Left lung (tissue), 10 donors: ENCODE results near the gene ATP1A3. TPM values are rescaled to one million over a fixed set of nuclear protein-coding genes. Genes with fewer than 3 reads are reported as not detected.

Source experiments
- ATAC-seq: fragments of 200-7000 bp; cut with Tn5 transposase; one replicate; pipeline ENCODE4 v1.9.1; 2020; ENCODE audit warnings: moderate library complexity
- DNase-seq, 4 donors: peaks; one replicate each; pipeline ENCODE4 v3.0.0-alpha.2; 2013 to 2020
- H3K27ac ChIP-seq, 2 donors: fragments of 200-600 bp; sonication (generic) in 1 of 2; one replicate each; pipeline versions ENCODE4 v1.5.0 to v1.8.0; 2020 to 2021
- H3K27me3 ChIP-seq, 2 donors: fragments of 200-600 bp; sonication (generic) in 1 of 2; one replicate each; pipeline versions ENCODE4 v1.5.0 to v1.8.0; 2020 to 2021
- H3K36me3 ChIP-seq, 2 donors: fragments of 200-600 bp; sonication (generic) in 1 of 2; one replicate each; pipeline versions ENCODE4 v1.5.0 to v1.8.0; 2020 to 2021
- H3K4me1 ChIP-seq, 2 donors: fragments of 200-600 bp; one replicate each; pipeline ENCODE4 v1.8.0; 2021
- H3K4me3 ChIP-seq, 2 donors: fragments of 200-600 bp; sonication (generic) in 1 of 2; one replicate each; pipeline versions ENCODE4 v1.5.0 to v1.8.0; 2020 to 2021; ENCODE audit warnings: mild to moderate bottlenecking in 1 of 2
- H3K9me3 ChIP-seq, 2 donors: fragments of 200-600 bp; sonication (generic) in 1 of 2; one replicate each; pipeline versions ENCODE4 v1.5.0 to v1.8.0; 2020 to 2021
- intact Hi-C, 2 donors: fragments of 100-400 bp; cut with DNase I; formaldehyde crosslinking; loops; one replicate each; pipeline versions ENCODE4 v1.11.2 to v1.14.2; 2022
- polyA plus RNA-seq, 6 donors: library from polyadenylated mRNA; unstranded; fragments of 120-200 nt; gene quantifications; one replicate each; pipeline ENCODE4 v1.2.1, GENCODE V29; 2013; ENCODE audit not compliant: insufficient read length in 6 of 6
- total RNA-seq, 2 donors: library from RNA; stranded (reverse); fragmentation: NEBNext Ultra II Directional; extraction: Animal tissue kit (Norgen Biotek cat#: 25700); gene quantifications; one replicate each; pipeline ENCODE4 v1.2.1, GENCODE V29; 2021
- TF ChIP-seq, protein P1 (sequence below), 2 donors: fragments of 200-600 bp; sonication (generic) in 1 of 2; IDR thresholded peaks; one replicate each; pipeline versions ENCODE4 v1.5.0 to v1.8.0; 2021; ENCODE audit warnings: antibody characterized with exemption in 2 of 2
- donor health status: DM: no; HTN: yes; CAD: no.
- donor health status: DM: no; HTN: no; CAD: no.

The ATP1A3 gene
- total and polyA plus RNA-seq, 8 donors, result 0.20 to 0.86 (median 0.40) TPM; not detected in 3

DNA sequence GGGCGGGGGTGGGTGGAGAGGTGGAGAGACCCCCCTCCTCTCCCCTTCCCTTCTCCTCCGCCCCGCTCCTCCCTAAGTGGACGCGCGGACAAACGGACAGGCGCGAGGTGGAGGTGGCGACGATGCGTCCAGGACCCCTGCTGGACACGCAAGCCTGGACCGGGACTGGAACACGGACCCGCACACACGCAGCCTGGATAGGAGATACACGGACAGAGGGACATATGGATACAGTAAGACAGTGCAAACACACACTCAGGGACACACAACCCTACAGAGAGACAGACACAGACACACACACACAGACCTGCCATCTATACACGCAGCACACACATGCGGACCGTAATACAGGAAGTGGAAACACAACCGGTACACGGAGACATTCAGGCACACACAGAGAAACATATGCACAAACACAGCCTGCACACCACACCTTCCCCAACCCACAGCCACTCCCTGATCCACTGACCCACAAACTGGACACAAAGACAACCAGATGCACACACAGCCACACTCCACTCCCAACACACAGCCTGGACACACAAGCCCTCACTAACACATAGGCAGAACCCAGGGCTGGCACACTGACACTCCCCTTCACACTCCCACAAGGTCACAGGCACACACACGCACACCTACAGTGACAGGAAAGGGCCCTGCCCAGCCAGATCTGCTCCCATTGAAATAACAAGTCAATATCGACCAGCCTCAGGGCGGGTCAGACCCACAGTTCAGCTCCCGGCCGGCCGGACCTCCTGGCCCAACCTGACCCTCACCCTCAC, 65.1 kb downstream of the ATP1A3 start:
- H3K4me3 ChIP-seq, result peak overlapping the region; percentile 35 to 37
- ATAC-seq (peak; percentile 35), DNase-seq (no peak)
- peaks cover 10 to 20% of the 10 kb centered on the region in 2 donors for H3K4me1 ChIP-seq
- H3K27me3 ChIP-seq, result peaks cover 37 to 100% of the 10 kb centered on the region in 2 donors
- intact Hi-C loops, result no loop called here
- H3K27ac ChIP-seq, result no peak overlapping the region
- no peaks in the 10 kb centered on the region for H3K36me3 ChIP-seq
- H3K9me3 ChIP-seq, result no peaks in the 10 kb centered on the region
- TF ChIP-seq, protein P1, sequence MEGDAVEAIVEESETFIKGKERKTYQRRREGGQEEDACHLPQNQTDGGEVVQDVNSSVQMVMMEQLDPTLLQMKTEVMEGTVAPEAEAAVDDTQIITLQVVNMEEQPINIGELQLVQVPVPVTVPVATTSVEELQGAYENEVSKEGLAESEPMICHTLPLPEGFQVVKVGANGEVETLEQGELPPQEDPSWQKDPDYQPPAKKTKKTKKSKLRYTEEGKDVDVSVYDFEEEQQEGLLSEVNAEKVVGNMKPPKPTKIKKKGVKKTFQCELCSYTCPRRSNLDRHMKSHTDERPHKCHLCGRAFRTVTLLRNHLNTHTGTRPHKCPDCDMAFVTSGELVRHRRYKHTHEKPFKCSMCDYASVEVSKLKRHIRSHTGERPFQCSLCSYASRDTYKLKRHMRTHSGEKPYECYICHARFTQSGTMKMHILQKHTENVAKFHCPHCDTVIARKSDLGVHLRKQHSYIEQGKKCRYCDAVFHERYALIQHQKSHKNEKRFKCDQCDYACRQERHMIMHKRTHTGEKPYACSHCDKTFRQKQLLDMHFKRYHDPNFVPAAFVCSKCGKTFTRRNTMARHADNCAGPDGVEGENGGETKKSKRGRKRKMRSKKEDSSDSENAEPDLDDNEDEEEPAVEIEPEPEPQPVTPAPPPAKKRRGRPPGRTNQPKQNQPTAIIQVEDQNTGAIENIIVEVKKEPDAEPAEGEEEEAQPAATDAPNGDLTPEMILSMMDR (IDR thresholded peaks at IDR 0.05), result no peak

DNA sequence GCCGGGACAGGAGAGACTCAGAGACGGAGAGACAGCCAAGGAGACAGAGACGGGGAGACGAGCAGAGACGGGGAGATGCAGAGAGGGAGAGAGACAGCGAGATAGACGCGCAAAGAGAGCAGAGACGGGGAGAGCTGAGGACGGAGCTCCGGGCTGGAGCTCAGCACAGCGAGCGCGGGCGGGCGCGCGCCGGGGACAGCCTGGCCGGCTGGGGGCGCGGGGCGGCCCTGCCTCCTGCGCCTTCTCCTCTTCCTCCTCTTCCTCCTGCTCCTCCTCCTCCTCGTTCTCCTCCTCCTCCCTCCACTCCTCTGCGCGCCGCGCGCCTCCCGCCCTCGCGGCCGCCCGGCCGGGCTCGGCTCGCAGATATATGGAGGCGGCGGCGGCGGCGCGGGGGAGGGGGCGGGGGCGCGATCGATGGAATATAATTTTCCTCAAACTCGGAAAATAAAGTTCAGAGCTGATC, 65.8 kb downstream of the ATP1A3 start, which contains the start of gene ERFL:
TSS of gene ERFL (minus strand) at position 229 of the 463 bp plus-strand sequence. CDS start 15,530 bp downstream, outside the sequence.
- no peak for DNase-seq
- peak; percentile 42 for ATAC-seq

DNA sequence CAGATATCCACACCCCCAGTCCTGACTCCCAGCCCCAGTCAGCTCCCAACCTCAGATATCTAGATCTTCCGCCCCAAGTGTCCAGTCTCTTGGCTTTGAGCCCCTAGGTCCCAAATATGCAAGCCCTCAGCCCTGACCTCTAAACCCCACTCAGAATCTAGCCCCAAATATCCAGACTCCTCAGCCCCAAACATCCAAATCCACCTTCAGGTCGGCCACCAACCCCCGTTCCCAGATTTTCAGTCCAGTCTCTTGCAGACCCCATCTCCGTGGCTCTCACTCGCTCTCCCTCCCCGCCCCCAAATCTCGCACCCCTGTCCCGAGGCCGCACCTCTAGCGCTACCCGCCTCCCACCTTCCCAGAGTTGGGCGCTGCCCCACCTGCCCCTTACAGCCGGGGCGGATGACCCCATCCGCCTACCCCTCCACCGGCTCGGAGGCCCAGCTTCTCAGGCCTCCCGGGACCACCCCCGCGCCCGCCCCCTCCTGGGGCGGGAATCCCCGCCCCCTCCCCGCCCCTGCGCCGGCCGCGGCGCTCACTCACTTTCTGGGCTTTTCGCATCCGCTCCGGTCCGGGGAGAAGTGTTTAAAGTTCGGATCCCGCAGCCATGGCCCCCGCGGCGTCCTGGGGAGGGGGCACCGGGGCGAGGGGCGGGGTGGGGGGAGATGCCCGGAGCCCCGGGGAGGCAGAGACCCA, 66.4 kb downstream of the ATP1A3 start:
- no peak overlapping the region for H3K27ac ChIP-seq
- ATAC-seq (peak; percentile 18), DNase-seq (no peak)
- TF ChIP-seq, protein P1 (IDR thresholded peaks at IDR 0.05), result no peak
- peaks cover 42 to 99% of the 10 kb centered on the region in 2 donors for H3K27me3 ChIP-seq
- no peaks in the 10 kb centered on the region for H3K36me3 ChIP-seq
- intact Hi-C loops, result no loop called here
- H3K4me1 ChIP-seq, result peaks cover 10 to 20% of the 10 kb centered on the region in 2 donors
- H3K4me3 ChIP-seq, result peak overlapping the region; percentile 35 to 37
- no peaks in the 10 kb centered on the region for H3K9me3 ChIP-seq

More for the DNA sequence above, 65.8 kb downstream of the ATP1A3 start, which contains the start of gene ERFL:
- Histone ChIP-seq H3K27me3 (peaks cover 37 to 99% of the 10 kb centered on the region in 2 donors), H3K27ac (no peak within 1 kb of the TSS), H3K9me3 (no peaks in the 10 kb centered on the region), H3K4me3 (peak within 1 kb of the TSS; percentile 35 to 37), H3K4me1 (peaks cover 10 to 20% of the 10 kb centered on the region in 2 donors), H3K36me3 (no peaks in the 10 kb centered on the region)
- intact Hi-C loops, result no loop called here
- TF ChIP-seq, protein P1 (IDR thresholded peaks at IDR 0.05), result no peak

DNA sequence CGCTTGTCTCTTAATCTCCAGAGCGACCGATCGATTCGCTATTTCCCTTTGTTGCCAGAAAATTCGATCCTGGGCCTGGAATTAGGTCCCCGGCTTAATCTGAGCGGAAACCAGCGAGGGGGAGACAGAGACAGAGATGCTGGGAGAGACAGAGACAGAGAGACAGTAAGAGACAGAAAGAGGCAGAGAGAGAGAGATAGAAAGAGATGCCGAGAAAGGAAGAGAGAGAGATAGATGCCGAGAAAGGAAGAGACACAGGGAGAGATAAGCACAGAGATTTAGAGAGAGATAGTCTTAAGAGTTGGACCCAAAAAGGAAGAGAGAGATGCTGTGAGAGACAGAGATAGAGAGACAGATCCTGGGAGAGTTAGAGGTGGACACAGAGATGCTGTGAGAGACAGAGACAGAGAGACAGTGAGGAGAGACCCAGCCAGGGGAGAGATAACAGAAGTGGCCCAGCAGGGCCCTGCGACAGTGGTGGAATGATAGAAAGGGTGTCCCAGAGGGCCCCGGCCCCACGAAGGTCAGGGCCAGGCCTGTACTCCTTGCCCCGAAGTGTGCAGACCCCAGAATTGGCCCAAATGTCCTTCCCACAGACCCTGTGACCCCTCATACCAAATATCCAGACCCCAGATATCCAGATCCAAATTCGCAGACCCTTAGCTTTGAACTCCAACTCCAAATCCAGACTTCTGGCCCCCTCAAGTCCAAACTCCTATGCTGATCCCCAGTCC, 67.1 kb downstream of the ATP1A3 start:
- Histone ChIP-seq H3K4me1 (peaks cover 10 to 20% of the 10 kb centered on the region in 2 donors), H3K9me3 (no peaks in the 10 kb centered on the region), H3K4me3 (no peak overlapping the region), H3K27me3 (peaks cover 49 to 99% of the 10 kb centered on the region in 2 donors), H3K36me3 (no peaks in the 10 kb centered on the region), H3K27ac (no peak overlapping the region)
- intact Hi-C loops, result no loop called here
- TF ChIP-seq, protein P1 (IDR thresholded peaks at IDR 0.05), result no peak
- ATAC-seq (no peak), DNase-seq (no peak)
